ENCODE results near the gene DENND4A.

Gene DENND4A

GRCh38 chr15:65773386-65774111 lies 18.5 kb downstream of the DENND4A start:
- Histone ChIP-seq H3K27ac (no peak overlapping the region), H3K4me3 (no peak overlapping the region)
- TF ChIP-seq, protein P1, sequence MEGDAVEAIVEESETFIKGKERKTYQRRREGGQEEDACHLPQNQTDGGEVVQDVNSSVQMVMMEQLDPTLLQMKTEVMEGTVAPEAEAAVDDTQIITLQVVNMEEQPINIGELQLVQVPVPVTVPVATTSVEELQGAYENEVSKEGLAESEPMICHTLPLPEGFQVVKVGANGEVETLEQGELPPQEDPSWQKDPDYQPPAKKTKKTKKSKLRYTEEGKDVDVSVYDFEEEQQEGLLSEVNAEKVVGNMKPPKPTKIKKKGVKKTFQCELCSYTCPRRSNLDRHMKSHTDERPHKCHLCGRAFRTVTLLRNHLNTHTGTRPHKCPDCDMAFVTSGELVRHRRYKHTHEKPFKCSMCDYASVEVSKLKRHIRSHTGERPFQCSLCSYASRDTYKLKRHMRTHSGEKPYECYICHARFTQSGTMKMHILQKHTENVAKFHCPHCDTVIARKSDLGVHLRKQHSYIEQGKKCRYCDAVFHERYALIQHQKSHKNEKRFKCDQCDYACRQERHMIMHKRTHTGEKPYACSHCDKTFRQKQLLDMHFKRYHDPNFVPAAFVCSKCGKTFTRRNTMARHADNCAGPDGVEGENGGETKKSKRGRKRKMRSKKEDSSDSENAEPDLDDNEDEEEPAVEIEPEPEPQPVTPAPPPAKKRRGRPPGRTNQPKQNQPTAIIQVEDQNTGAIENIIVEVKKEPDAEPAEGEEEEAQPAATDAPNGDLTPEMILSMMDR (IDR thresholded peaks at IDR 0.05): no peak
- no peak for DNase-seq (ENCODE audit: low spot score)

DNA sequence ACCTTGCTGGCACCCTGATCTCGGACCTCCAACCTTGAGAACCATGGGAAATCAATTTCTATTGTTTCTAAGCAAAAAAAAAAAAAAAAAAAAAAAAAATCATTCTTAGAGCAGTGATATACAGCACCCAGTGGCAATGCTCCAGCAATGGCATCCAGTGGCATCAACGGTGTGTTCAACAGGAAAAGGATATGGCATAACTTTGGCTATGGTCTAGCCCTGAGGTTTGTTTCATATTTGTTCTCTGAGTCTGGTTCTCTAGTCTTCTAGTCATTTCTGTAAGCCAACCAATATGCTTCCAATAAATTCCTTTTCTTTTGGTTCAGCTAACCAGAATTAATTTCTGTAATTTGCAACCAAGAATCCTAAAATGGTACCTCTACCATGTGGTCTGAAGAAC lies 19.2 kb downstream of the DENND4A start:
- no peak overlapping the region for H3K4me3 ChIP-seq
- H3K27ac ChIP-seq: no peak overlapping the region
- TF ChIP-seq, protein P1 (IDR thresholded peaks at IDR 0.05): no peak
- DNase-seq (ENCODE audit: low spot score): no peak

DNA sequence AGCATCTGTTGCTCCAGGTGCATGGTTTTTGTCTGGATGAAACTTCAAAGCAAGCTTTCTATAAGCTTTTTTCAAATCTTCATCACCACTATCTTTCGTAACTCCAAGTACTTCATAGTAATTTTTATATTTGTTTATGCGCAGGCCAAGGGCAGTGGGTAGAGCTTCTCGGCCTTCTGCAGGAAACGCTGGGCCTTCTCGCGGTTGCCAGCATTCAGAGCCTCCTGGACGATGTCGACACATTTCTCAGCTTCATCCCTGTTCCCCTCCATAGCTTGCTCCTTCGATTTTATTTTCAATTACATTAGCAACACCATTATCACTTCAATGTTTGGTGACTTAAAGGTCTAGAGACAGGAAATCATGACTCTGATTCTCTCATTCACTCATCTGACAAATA lies 20.2 kb downstream of the DENND4A start:
- no peak overlapping the region for H3K4me3 ChIP-seq
- DNase-seq (ENCODE audit: low spot score): no peak
- TF ChIP-seq, protein P1 (IDR thresholded peaks at IDR 0.05): no peak
- no peak overlapping the region for H3K27ac ChIP-seq

DNA sequence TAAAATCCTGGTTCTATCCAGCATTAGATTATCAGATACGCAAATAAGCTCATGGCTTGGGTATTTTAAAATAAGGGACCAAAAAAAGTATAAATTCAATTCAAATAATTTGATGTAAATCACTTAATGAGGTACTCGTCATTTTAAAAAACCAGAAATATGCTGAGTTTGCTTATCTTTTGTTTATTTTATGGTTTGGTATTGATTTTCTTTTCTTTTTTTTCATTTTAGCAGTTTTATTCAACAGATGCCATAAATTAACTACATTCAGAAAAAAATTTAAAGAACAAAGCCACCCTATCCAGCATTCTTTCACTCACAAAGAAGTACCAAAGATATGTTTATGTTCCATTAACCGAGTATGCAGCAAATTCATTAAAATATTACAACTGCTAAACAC lies 22.6 kb downstream of the DENND4A start:
- DNase-seq (ENCODE audit: low spot score): no peak
- H3K4me3 ChIP-seq: no peak overlapping the region
- TF ChIP-seq, protein P1 (IDR thresholded peaks at IDR 0.05): no peak

DNA sequence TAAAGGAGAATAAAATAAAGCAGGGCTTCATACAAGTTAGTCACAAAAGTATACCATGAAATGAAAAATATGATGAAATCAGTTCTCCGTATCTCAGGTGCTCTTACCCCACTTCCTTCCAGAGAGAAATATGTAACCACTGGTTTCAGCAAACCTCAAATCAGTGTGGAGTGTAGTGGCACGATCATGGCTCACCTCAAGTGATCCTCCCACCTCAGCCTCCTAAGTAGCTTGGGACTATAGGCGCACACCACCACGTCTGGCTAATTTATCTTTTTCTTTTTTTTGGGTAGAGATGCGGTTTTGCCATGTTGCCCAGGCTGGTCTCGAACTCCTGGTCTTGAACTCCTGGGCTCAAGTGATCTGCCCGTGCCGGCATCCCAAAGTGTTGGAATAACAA lies 24.2 kb downstream of the DENND4A start:
- no peak for DNase-seq (ENCODE audit: low spot score)
- Histone ChIP-seq H3K27ac (no peak overlapping the region), H3K4me3 (no peak overlapping the region)
- TF ChIP-seq, protein P1 (IDR thresholded peaks at IDR 0.05): no peak

More for the DNA sequence above, 22.6 kb downstream of the DENND4A start:
- H3K27ac ChIP-seq: no peak overlapping the region

GRCh38 chr15:65767264-65767595 lies 24.9 kb downstream of the DENND4A start:
- DNase-seq (ENCODE audit: low spot score): no peak

More at GRCh38 chr15:65767264-65767595, 24.9 kb downstream of the DENND4A start:
- Histone ChIP-seq H3K27ac (no peak overlapping the region), H3K4me3 (no peak overlapping the region)
- TF ChIP-seq, protein P1 (IDR thresholded peaks at IDR 0.05): no peak

All from coronary artery (tissue), 2 donors.